Adipocyte (in vitro differentiated cells): ENCODE measurements around the gene PEX14.

ENCODE experiments used
- DNase-seq: peaks from one replicate; pipeline ENCODE4 v3.0.0-alpha.2; 2015; ENCODE audit warnings: low read depth
- H3K27me3 ChIP-seq: replicated peaks from 2 replicates; pipeline ENCODE4 v1.7.0; 2013; ENCODE audit warnings: mild to moderate bottlenecking, low read length, moderate library complexity; ENCODE audit not compliant: control insufficient read depth, insufficient read depth
- H3K36me3 ChIP-seq: 2 replicates; pipeline ENCODE4 v1.7.0; 2013; ENCODE audit warnings: low read length, mild to moderate bottlenecking, moderate library complexity; ENCODE audit not compliant: control insufficient read depth, insufficient read depth, severe bottlenecking
- H3K4me1 ChIP-seq: 2 replicates; pipeline ENCODE4 v1.7.0; 2013; ENCODE audit warnings: mild to moderate bottlenecking, low read length, moderate library complexity; ENCODE audit not compliant: control insufficient read depth, insufficient read depth
- H3K4me3 ChIP-seq: 2 replicates; pipeline ENCODE4 v1.7.0; 2013; ENCODE audit warnings: mild to moderate bottlenecking, low read length, moderate library complexity
- H3K9ac ChIP-seq: 2 replicates; pipeline ENCODE4 v1.7.0; 2013; ENCODE audit warnings: mild to moderate bottlenecking, low read length, moderate library complexity
- H3K9me3 ChIP-seq: 2 replicates; pipeline ENCODE4 v1.7.0; 2013; ENCODE audit warnings: mild to moderate bottlenecking, low read length, moderate library complexity; ENCODE audit not compliant: control insufficient read depth

Gene PEX14

DNA sequence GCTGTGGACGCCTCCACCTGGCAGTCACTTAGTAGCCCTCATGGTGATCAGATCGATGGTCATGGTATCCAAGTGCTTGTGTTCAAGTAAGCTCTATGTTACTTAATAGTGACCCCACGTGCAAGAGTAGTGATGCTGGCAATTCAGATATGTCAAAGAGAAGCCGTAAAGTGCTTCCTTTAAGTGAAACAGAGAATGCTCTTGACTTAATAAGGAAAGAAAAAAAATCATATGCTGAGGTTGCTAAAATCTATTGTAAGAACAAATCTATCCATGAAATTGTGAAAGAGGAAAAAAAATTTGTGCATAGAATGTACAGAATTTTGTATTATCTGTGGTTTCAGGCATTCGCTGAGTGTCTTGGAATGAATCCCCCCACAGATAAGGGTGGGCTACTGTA, 113.9 kb downstream of the PEX14 start:
- Histone ChIP-seq H3K36me3 (peaks cover 7% of the 10 kb centered on the region), H3K4me1 (peaks cover 3% of the 10 kb centered on the region), H3K4me3 (no peak overlapping the region), H3K27me3 (no peaks in the 10 kb centered on the region), H3K9me3 (peaks cover 8% of the 10 kb centered on the region), H3K9ac (no peak overlapping the region)
- no peak for DNase-seq

DNA sequence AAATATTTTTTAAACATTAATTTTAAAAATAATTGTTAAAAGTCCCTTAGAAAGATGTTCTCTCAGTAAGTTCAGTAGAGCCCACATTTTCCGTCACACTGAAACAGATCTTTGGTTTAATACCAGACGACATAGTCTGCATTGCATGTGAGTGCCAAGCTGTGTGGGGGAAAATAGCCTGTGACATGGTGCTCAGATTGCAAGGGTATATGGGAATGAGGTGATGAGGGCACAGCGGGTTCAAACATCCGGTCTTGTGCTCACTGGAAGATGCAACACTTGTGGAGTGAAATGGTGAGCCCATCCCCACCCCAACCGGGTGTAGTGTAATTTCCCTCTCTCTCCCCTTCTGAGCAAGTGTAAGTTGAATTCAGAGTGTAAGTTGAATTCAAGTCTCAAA, 114.3 kb downstream of the PEX14 start:
- no peaks in the 10 kb centered on the region for H3K27me3 ChIP-seq
- peaks cover 8% of the 10 kb centered on the region for H3K9me3 ChIP-seq
- no peak for DNase-seq
- H3K4me1 ChIP-seq = peaks cover 3% of the 10 kb centered on the region
- H3K36me3 ChIP-seq = peaks cover 7% of the 10 kb centered on the region
- no peak overlapping the region for H3K9ac ChIP-seq
- no peak overlapping the region for H3K4me3 ChIP-seq

DNA sequence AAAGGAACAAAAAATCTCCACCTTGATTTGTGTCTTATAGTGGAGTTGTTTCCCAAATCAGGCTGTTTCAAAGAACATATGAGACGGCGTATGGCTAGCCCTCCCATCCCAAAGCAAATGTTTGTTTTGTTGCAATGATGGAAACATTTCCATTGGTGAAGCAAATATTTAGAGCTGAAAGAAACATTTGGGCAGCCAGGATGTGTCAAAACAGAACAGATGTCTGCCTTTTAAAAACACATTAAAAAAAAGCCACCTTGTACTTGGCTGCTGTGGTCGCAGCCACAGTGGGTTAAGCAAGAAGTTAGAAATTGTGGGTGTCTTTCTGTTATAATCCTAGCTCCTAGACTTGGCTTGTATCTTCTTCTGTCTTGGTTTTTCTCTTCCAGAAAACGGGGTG, 116.3 kb downstream of the PEX14 start:
- no peaks in the 10 kb centered on the region for H3K9me3 ChIP-seq
- peaks cover 3% of the 10 kb centered on the region for H3K4me1 ChIP-seq
- DNase-seq = peak; percentile 7
- H3K27me3 ChIP-seq = no peaks in the 10 kb centered on the region
- no peak overlapping the region for H3K9ac ChIP-seq
- H3K4me3 ChIP-seq = no peak overlapping the region
- no peaks in the 10 kb centered on the region for H3K36me3 ChIP-seq

DNA sequence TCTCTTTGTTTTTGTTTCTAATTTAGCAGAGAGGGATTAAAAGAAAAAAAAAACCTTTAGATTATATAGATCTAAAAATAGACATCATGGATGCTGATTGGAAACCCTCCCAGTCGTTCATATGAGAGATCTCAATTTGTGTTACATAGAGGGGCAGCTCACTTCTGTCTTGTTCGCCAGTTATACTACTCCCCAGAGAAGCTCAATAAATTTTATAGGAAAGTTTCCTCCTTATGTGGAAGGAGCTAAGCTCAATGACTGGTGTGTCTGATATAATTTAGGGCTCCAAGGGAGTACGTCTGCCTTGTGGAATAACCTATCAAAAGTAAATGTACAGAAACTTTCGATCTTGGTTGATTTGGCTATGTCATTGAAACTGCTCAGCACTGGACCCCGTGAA, 117.6 kb downstream of the PEX14 start:
- DNase-seq = no peak
- Histone ChIP-seq H3K27me3 (no peaks in the 10 kb centered on the region), H3K36me3 (no peaks in the 10 kb centered on the region), H3K9ac (no peak overlapping the region), H3K9me3 (no peaks in the 10 kb centered on the region), H3K4me3 (no peak overlapping the region), H3K4me1 (peaks cover 3% of the 10 kb centered on the region)

DNA sequence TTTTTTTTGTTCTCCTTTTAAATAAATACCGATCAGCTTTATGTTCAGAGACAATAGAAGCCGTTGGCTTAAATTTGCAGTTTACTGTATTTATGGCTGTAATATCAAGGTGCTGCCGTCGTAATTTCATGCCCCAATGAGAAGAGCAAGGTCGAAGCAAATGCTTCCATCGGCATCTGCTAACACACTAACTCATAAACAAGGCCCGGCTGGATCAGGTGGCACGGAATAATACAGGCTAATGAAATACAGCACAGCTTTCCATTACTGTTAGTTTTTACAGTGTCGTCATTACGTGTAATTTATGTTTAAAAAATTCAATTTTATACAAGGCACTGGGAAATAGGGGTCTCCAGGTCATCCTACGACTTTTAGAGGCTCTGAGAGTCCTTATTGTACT, 119.0 kb downstream of the PEX14 start:
- no peak for DNase-seq
- Histone ChIP-seq H3K9me3 (no peaks in the 10 kb centered on the region), H3K36me3 (no peaks in the 10 kb centered on the region), H3K4me3 (no peak overlapping the region), H3K9ac (no peak overlapping the region), H3K27me3 (no peaks in the 10 kb centered on the region), H3K4me1 (peaks cover 4% of the 10 kb centered on the region)

DNA sequence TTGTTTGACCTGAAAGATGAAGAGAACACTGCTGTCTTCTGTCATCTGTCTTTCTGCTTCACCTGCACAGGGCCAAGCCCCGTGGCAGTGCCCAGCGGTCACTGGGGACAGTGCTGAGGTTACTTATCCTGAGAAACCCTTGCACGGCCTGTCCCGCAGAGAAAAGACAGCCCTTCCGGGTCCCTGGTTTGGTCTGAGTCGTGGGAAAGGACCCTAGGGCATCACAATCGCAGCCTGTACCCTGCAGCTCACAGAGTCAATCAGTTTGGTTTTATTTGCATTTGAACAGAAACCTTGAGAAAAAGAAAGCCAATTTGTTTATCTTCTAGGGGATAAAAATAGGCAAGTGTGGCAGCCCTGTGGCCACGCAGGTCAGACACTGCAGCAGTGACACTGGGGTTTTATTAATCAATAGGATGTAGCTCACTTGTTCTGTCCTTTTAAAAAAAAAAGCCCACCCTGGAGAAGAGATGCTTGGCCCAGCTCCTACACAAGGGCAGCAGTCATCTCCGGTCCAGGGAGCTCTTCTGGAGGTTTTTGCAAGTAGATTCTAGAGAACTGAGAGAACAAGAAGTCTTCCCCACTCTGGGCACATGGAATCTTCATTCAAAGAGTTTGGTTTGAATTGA, 120.0 kb downstream of the PEX14 start:
- DNase-seq = no peak
- Histone ChIP-seq H3K4me1 (peaks cover 13% of the 10 kb centered on the region), H3K27me3 (no peaks in the 10 kb centered on the region), H3K36me3 (no peaks in the 10 kb centered on the region), H3K9me3 (no peaks in the 10 kb centered on the region), H3K4me3 (no peak overlapping the region), H3K9ac (no peak overlapping the region)

DNA sequence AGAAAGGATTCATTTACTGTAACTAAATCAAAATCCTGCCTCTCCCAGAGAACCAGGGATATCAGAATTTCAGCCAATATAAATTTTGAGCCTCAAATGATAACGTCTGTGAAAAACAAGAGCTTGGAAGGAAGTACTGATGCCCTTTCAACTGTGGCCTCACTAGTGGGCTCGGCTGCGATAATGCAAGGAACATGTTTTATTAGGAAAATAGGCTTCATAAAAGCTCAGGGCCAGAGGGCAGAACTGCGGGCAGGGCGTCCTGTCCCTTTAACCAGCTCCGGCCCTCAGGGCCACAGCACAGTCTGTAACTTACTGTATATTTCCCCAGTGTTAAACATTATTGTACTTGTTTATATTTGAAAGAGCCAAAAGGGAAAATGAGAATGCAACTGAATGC, 122.0 kb downstream of the PEX14 start:
- Histone ChIP-seq H3K36me3 (no peaks in the 10 kb centered on the region), H3K4me1 (peaks cover 12% of the 10 kb centered on the region)

DNA sequence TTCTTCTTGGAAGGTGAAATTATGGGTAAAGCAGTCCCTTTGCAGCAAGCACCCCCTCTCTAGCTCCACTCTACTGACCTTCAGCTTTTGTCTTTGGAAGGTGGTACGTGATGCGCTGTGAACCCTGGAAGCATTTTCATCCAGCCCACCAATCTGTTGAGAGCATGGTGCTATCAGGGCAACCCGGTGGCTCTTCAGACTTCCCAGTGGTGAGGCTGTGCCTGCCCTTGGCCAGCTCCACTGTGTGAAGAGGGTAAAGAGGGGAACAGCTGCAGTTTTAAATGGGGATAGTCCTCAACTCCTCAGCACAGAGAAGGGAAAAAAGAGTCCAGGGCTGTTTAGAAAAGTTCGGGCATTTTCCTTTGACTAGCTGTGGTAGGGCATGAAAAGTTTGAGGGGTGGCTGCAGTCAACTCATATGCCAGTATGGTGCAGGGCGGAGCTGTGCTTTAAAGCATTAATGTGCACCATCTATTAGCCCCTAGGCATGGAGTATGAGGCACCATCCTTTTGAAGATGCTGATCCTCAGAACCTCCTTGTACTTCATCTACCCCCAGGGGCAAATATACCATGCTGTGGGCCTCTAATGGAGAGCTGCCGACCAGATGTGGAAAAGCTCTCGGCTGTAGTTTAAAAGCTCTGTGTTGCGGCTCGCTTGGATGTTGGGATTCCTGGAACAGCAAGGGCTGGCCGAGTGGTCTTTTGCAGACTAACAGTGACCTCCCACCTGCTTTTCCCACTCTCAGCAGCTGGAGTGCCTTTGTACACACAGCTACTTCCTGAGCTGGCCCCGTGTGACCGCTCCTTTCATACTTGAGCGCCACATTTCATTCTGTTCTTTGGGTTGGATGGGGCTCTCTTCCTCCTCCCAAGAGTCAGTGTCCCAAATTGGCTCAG, 123.0 kb downstream of the PEX14 start:
- Histone ChIP-seq H3K27me3 (no peaks in the 10 kb centered on the region), H3K36me3 (no peaks in the 10 kb centered on the region), H3K4me1 (peaks cover 12% of the 10 kb centered on the region), H3K4me3 (no peak overlapping the region), H3K9ac (no peak overlapping the region), H3K9me3 (no peaks in the 10 kb centered on the region)
- no peak for DNase-seq

More for the DNA sequence above, 122.0 kb downstream of the PEX14 start:
- Histone ChIP-seq H3K9ac (no peak overlapping the region), H3K9me3 (no peaks in the 10 kb centered on the region), H3K4me3 (no peak overlapping the region), H3K27me3 (no peaks in the 10 kb centered on the region)
- DNase-seq = no peak

DNA sequence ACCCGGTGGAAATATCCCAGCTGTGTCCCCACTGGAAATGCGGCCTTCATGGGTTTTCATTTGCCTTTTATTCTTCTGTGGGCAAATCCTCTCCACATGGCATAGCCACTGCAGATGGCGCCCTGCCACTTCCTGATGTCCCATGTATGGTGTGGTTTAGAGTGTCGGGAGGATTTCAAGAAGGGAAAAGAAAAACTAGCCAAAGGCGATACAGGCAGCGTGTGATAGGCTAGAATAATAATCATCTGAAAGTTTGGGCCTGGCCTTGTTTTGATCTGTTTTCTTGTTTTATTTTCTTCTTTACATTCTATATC, 123.6 kb downstream of the PEX14 start:
- H3K4me1 ChIP-seq = peaks cover 12% of the 10 kb centered on the region
- H3K36me3 ChIP-seq = no peaks in the 10 kb centered on the region
- no peaks in the 10 kb centered on the region for H3K27me3 ChIP-seq
- H3K9ac ChIP-seq = no peak overlapping the region
- H3K9me3 ChIP-seq = no peaks in the 10 kb centered on the region
- DNase-seq = no peak
- no peak overlapping the region for H3K4me3 ChIP-seq

DNA sequence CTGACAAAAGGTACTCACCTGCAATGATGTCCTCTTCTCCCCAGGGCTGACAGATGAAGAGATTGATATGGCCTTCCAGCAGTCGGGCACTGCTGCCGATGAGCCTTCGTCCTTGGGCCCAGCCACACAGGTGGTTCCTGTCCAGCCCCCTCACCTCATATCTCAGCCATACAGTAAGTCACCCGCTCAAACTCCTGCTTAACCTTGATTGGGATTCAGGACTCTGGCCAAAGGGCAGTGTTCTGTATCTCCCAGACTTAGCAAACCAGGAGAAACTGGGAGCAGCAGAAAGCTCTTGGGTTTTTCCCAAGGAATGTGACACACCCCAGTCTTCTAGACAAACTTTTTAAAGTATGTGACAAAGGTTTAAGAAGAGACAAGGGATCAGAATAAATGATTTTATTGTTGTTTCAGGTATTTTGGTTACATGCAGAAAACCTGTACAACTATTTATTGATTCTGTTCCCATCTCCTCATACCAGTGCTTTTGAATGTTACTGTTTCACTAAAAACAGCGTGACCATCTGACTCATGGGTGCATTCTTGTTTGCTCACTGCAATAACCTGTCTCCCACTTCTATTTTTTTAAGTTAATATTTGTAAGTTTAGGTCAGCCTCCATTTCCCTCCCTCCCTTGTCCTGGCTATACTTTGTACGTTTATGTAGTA, 124.6 kb downstream of the PEX14 start:
- peaks cover 12% of the 10 kb centered on the region for H3K4me1 ChIP-seq
- peak; percentile 72 for DNase-seq
- H3K36me3 ChIP-seq = no peaks in the 10 kb centered on the region
- no peak overlapping the region for H3K9ac ChIP-seq
- no peaks in the 10 kb centered on the region for H3K27me3 ChIP-seq
- no peak overlapping the region for H3K4me3 ChIP-seq
- no peaks in the 10 kb centered on the region for H3K9me3 ChIP-seq

DNA sequence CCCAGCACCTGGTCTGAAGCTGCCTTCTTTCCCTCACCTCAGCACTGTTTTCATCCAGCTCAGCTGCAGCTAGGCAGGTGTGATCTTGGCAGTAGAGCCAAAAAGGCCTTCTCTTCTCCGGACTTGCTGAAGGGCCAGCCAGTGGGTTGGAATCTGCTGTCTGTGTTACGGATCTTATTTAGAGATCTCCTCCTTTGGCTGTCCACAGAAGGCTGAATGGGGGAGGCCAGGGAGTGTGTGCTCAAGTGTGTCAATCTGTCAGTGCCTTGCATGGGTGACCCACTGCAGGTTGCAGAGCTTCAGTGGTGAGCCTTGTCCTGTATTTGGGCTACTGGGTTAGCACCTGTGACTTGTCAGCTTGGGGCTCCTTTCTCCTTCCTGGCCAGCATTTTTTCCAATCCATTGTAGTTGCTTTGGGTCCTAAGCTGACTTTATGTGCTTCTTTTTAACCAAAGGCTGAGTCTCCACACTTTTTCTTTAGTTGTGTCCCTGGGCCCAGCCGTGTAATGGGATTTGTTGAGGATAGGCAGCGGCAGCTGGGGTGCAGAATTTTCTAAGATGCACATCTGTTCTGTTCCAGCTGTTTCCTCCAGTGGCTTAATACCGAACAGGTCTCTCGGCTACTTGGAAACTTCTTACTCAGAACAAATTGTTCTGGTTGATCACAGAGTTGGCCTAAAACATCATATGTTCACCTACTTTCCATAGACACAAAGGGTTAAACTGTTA, 126.8 kb downstream of the PEX14 start:
- no peak for DNase-seq
- Histone ChIP-seq H3K27me3 (no peaks in the 10 kb centered on the region), H3K9ac (no peak overlapping the region), H3K36me3 (no peaks in the 10 kb centered on the region), H3K4me1 (peaks cover 12% of the 10 kb centered on the region), H3K9me3 (no peaks in the 10 kb centered on the region), H3K4me3 (no peak overlapping the region)
